ENCODE measurements around the gene ST3GAL3.

GRCh38 chr1:43947061-43947873 is 239.9 kb downstream of the ST3GAL3 start:
- TF ChIP-seq CTCF (conservative IDR thresholded peaks at IDR 0.05), result no peak
- TF ChIP-seq EZH2 (IDR thresholded peaks at IDR 0.05; ENCODE audit: low read depth), result no peak

All from PC-9 (cell line).